GM12864 (cell line): ENCODE measurements around the gene APBA1.

Experiments used
- DNase-seq: peaks from one replicate; pipeline ENCODE4 v3.0.0-alpha.2; 2011; ENCODE audit warnings: low read depth
- H3K4me3 ChIP-seq: 2 replicates; pipeline ENCODE4 v1.5.1; 2011; ENCODE audit warnings: mild to moderate bottlenecking, low read depth, low read length, control low read depth
- TF ChIP-seq, protein P1 (sequence below): IDR thresholded peaks from 2 replicates; pipeline ENCODE4 v1.5.1; 2011; ENCODE audit warnings: low read depth, mild to moderate bottlenecking, moderate library complexity, low read length, control low read depth, inconsistent platforms; ENCODE audit errors: missing control alignments

The APBA1 gene

DNA sequence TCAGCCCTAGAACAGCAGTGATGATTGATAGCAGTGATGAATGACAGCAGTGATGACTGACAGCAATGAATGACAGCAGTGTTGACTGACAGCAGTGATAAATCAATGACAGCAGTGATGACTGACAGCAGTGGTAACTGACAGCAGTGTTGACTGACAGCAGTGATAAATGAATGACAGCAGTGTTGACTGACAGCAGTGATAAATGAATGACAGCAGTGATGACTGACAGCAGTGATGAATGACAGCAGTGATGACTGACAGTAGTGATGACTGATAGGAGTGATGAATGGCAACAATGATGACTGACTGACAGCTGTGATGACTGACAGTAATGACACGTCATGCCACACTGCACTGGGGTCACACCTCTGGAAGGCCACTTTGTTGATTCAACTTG lies 240.4 kb downstream of the APBA1 start:
- no peak overlapping the region for H3K4me3 ChIP-seq
- TF ChIP-seq, protein P1, sequence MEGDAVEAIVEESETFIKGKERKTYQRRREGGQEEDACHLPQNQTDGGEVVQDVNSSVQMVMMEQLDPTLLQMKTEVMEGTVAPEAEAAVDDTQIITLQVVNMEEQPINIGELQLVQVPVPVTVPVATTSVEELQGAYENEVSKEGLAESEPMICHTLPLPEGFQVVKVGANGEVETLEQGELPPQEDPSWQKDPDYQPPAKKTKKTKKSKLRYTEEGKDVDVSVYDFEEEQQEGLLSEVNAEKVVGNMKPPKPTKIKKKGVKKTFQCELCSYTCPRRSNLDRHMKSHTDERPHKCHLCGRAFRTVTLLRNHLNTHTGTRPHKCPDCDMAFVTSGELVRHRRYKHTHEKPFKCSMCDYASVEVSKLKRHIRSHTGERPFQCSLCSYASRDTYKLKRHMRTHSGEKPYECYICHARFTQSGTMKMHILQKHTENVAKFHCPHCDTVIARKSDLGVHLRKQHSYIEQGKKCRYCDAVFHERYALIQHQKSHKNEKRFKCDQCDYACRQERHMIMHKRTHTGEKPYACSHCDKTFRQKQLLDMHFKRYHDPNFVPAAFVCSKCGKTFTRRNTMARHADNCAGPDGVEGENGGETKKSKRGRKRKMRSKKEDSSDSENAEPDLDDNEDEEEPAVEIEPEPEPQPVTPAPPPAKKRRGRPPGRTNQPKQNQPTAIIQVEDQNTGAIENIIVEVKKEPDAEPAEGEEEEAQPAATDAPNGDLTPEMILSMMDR = no peak
- DNase-seq = no peak

DNA sequence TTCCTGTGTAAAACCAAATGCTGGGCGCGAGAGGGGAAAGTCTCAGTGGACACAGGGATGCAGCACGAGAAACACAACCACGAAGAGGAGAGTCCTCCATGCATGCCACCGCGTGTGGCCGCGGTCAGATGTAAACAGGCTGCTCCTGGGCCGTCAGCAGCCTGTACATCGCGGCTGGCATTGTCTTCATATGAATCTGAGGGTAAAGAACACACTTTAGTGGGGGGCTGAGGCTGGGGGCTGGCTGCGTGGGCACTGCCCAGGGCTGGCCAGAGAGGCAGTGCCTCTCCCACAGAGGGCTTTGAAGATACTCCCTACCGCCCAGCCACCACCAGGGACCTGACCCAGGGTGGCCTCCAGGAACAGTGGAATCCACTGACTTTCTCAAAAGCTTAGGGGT lies 241.0 kb downstream of the APBA1 start:
- TF ChIP-seq, protein P1 = no peak
- no peak for DNase-seq
- H3K4me3 ChIP-seq = no peak overlapping the region

DNA sequence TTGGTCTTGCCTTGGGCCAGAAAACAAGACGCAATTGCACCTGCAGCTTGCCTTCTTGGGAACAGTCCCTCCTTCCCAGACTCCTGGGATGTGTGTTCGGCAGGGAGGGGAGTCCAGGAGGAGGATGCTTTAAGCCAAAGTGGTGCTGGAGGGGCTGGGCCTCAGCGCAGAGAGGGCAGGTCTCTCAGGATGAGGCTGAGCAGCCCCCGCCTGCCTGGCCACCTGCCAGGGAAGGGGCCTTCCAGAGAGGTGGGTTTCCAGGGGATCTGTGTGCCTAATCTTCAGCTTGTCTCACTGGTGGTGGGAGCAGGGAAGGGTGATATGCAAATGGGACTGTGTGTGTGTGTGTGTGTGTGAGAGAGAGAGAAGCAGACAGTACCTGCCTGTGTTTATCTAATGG lies 242.0 kb downstream of the APBA1 start:
- DNase-seq = no peak
- H3K4me3 ChIP-seq = no peak overlapping the region
- TF ChIP-seq, protein P1 = no peak

DNA sequence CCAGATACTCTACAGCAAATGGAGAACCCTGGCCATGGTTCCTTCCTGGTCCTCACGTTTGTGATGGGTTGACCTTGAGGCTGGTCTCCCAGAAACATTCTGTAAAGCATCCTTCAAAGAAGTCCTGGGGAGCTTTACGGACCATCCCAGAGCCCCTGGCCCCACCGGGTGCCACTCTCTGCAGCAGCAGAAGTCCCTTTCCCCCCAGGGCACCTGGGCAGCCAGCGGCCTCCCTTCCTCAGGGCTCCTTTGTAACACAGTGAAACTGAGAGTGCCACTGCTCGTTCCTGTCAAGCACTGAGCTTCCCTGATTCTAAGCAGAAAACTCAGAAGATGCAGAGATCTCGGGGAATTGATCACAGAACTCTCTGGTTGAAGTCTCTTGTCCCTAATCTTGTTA lies 242.9 kb downstream of the APBA1 start:
- DNase-seq = no peak
- no peak overlapping the region for H3K4me3 ChIP-seq
- TF ChIP-seq, protein P1 = no peak

DNA sequence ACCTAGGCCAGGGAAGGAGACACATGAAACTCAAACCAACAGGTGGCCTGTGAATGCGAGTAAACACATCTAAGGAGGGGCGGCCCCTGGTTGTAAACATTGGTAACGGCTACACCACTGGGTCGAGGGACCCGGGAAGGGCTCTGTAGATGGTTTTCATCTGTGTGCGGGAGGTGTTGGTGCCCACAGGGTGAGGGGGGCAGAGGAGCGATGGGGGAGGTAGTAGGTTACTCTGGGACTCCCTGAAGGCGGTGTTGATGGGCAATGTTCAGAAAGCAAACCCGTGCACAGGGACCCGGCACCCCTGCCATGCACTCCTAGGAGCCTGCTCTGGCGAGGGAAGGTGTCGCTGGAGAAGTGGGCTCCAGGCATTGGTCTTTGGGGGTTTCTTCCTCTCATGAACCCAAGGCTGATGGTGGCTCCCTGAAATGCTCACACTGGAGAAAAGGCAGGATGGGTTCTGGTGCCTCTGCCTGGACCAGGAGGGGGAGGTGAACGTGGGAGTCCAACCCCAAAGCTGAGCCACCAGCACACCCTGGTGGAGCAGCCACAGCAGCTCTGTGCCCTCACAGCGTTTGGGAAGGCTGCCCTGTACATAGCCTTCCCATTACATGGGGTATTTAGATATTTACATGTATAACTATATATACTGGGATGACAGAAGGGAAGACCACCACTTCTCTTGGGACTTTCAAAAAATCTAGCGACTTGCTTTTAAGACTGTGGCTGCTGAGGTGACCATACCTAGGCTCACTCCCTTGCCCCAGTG lies 244.0 kb downstream of the APBA1 start:
- DNase-seq = no peak
- TF ChIP-seq, protein P1 = no peak
- H3K4me3 ChIP-seq = no peak overlapping the region

DNA sequence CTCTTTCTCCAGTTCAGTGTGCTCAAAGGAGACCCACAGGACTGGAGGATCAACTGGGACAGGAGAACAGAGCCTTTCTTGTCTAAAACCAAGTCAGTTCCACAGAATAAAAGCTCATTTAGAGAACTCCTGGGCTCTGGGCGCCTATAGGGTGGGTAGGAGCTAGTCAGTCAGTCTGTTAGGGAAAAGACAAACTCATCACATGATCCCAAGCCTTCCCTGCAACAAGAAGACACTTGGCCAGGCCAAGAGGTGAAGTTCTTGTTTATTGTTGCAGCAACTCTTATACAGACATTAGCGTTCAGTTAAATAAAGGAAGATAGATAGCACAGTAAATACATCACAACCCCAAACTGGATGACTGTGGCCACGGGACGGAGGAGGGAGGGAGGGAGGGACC lies 244.9 kb downstream of the APBA1 start:
- TF ChIP-seq, protein P1 = no peak
- DNase-seq = no peak
- no peak overlapping the region for H3K4me3 ChIP-seq
